Transverse colon (tissue), 4 donors: ENCODE results near the gene CYP21A2. TPM values are rescaled to one million over a fixed set of nuclear protein-coding genes. Genes with fewer than 3 reads are reported as not detected.
"Not testable (repeated sequence)": the region's sequence is repeated elsewhere in the genome, so short reads cannot be mapped to it uniquely, and the experiment has no call there.

ENCODE experiments used
- DNase-seq: peaks from one replicate; pipeline ENCODE4 v3.0.0-alpha.2; 2019
- H3K27ac ChIP-seq, 4 donors: fragments of 200-600 bp; sonication (generic); 2 replicates each; pipeline ENCODE4 v1.5.1; 2016 to 2018; ENCODE audit warnings: inconsistent platforms in 4 of 4
- H3K27me3 ChIP-seq: fragments of 200-600 bp; sonication (generic); 2 replicates; pipeline ENCODE4 v1.5.1; 2017; ENCODE audit warnings: inconsistent platforms
- H3K36me3 ChIP-seq, 4 donors: fragments of 200-600 bp; sonication (generic); 2 replicates each; pipeline ENCODE4 v1.5.1; 2017 to 2019; ENCODE audit warnings: inconsistent platforms in 4 of 4
- H3K4me1 ChIP-seq, 4 donors: fragments of 200-600 bp; sonication (generic); 2 replicates each; pipeline ENCODE4 v1.5.1; 2017 to 2020; ENCODE audit warnings: inconsistent platforms in 4 of 4
- H3K4me3 ChIP-seq, 4 donors: fragments of 200-600 bp; sonication (generic); 1 replicate in 1 of 4; 2 replicates in 3 of 4; pipeline versions ENCODE4 v1.5.1 to v1.6.1; 2017 to 2019; ENCODE audit warnings: inconsistent platforms in 4 of 4
- H3K9me3 ChIP-seq, 2 donors: fragments of 200-600 bp; sonication (generic); 2 replicates each; pipeline ENCODE4 v1.5.1; 2017 to 2019; ENCODE audit warnings: inconsistent platforms in 2 of 2
- EP300 ChIP-seq: sonication (generic); formaldehyde crosslinking; IDR thresholded peaks from one replicate; pipeline ENCODE4 v1.6.1; 2017; ENCODE audit warnings: antibody characterized with exemption, low read depth
- POLR2A ChIP-seq: fragments of 450-650 bp; IDR thresholded peaks from one replicate; pipeline ENCODE4 v1.6.1; 2016; ENCODE audit warnings: antibody characterized with exemption, mild to moderate bottlenecking, moderate library complexity
- POLR2AphosphoS5 ChIP-seq, 3 donors: sonication (generic); formaldehyde crosslinking; IDR thresholded peaks; one replicate each; pipeline ENCODE4 v1.6.1; 2016; ENCODE audit warnings: antibody characterized with exemption in 3 of 3
- WGBS, 2 donors: methylation state at CpG; one replicate each; pipeline ENCODE4 v1.1.5; 2018; ENCODE audit warnings: low coverage in 1 of 2; 5-methylcytosine and 5-hydroxymethylcytosine counted together
- in situ Hi-C, 4 donors: fragments of 200-750 bp; cut with MboI; loops; one replicate each; pipeline versions ENCODE4 v1.15.0 to v1.15.1; 2017; ENCODE audit warnings: low sequenced_read_pairs in 3 of 4, low pct_ligation_motif_present in 1 of 4, low pct_unique_long_range_greater_than_20kb in 1 of 4
- intact Hi-C: fragments of 100-400 bp; cut with DNase I; formaldehyde crosslinking; loops from one replicate; pipeline ENCODE4 v1.15.1; 2023; ENCODE audit warnings: low total_unique reads
- total RNA-seq, 4 donors: library from RNA; depleted of rRNA; stranded (reverse); fragments of >200 nt; gene quantifications; one replicate each; pipeline ENCODE4 v1.1.0, GENCODE V29; 2016
- TF ChIP-seq, protein P1 (sequence below), 5 experiments: fragments of 200-600 bp in 3 of 5; fragments of 450-650 bp in 2 of 5; sonication (generic) in 3 of 5; IDR thresholded peaks; 1 replicate in 2 of 5; 2 replicates in 3 of 5; pipeline ENCODE4 v1.5.1; 2016 to 2017; ENCODE audit warnings: antibody characterized with exemption in 5 of 5, inconsistent platforms in 3 of 5, mild to moderate bottlenecking in 2 of 5, moderate library complexity in 1 of 5

CYP21A2 gene
- total RNA-seq, 4 donors from 2014 or later, result 0.27 to 0.64 (median 0.40) TPM; not detected in 1

DNA sequence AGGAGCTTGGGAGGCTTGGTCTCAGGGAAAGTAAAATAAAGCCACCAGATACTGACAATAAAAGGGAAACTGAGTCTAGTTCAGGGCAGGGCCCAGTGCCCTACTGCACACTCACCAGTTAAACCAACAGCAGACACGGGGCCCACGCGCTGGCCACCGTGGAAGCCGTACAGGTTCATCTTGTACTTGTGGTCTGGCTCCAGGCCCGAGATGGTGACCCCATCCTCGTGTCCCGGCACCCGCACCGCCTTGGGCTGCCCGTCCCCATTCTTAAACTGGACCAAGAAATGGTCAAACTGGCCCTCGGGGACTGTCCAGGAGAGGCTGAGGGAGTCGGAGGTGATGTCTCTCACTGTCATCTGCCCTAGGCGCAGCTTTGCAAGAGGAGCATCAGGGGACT lies 26.5 kb downstream of the CYP21A2 start:
- intact Hi-C loops, result no loop called here

DNA sequence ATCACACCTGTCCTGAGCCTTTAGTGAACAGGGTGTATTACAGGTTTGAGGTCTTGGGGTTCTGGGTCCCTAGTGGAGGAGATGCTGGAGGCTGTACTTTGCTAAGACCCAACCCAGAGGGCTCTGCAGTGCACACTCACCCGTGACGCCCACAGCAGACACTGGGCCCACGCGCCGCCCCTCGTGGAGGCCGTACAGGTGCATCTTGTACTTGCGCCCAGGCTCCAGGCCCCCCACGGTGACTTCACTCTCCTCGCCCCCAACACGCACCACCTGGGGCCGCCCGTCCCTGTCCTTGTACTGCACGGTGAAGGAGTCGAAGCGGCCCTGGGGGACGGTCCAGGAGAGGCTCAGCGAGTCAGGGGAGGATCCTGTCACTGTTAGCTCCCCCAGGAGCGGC lies 29.3 kb downstream of the CYP21A2 start:
- DNase-seq, H3K36me3 ChIP-seq, intact Hi-C loops, H3K4me1 ChIP-seq, H3K27ac ChIP-seq, H3K27me3 ChIP-seq, H3K4me3 ChIP-seq, H3K9me3 ChIP-seq: not testable (repeated sequence)
- in situ Hi-C loops, result loop anchor here in 2 of 4 donors (25.0 kb wide), 1 partner anchor 105 kb away; the partner anchor contains the start of genes DXO (in 2 of the 2), NELFE (in 2 of the 2) and SKIC2 (in 2 of the 2)
- 91 to 100% methylated on average over 1 to 17 of the region's 19 CpGs for WGBS, 2 donors

More for the DNA sequence above, 26.5 kb downstream of the CYP21A2 start:
- no peaks in the 10 kb centered on the region for H3K27me3 ChIP-seq
- no peaks in the 10 kb centered on the region for H3K9me3 ChIP-seq
- H3K4me1 ChIP-seq, result no peaks in the 10 kb centered on the region
- WGBS, 2 donors, result 90% methylated on average over 14 of the region's 14 CpGs; no CpG with 5 or more reads in 1 of the 2 donors
- H3K36me3 ChIP-seq, result no peaks in the 10 kb centered on the region
- DNase-seq, result no peak
- no peak overlapping the region for H3K4me3 ChIP-seq
- TF ChIP-seq POLR2AphosphoS5 (IDR thresholded peaks at IDR 0.05) (no peak), POLR2A (no peak), EP300 (no peak)
- TF ChIP-seq, protein P1, sequence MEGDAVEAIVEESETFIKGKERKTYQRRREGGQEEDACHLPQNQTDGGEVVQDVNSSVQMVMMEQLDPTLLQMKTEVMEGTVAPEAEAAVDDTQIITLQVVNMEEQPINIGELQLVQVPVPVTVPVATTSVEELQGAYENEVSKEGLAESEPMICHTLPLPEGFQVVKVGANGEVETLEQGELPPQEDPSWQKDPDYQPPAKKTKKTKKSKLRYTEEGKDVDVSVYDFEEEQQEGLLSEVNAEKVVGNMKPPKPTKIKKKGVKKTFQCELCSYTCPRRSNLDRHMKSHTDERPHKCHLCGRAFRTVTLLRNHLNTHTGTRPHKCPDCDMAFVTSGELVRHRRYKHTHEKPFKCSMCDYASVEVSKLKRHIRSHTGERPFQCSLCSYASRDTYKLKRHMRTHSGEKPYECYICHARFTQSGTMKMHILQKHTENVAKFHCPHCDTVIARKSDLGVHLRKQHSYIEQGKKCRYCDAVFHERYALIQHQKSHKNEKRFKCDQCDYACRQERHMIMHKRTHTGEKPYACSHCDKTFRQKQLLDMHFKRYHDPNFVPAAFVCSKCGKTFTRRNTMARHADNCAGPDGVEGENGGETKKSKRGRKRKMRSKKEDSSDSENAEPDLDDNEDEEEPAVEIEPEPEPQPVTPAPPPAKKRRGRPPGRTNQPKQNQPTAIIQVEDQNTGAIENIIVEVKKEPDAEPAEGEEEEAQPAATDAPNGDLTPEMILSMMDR (IDR thresholded peaks at IDR 0.05), result no peak
- in situ Hi-C loops, result loop anchor here in 2 of 4 donors (25.0 kb wide), 1 partner anchor 102 kb away; the partner anchor contains the start of genes DXO (in 2 of the 2), NELFE (in 2 of the 2) and SKIC2 (in 2 of the 2)
- H3K27ac ChIP-seq, result no peak overlapping the region

DNA sequence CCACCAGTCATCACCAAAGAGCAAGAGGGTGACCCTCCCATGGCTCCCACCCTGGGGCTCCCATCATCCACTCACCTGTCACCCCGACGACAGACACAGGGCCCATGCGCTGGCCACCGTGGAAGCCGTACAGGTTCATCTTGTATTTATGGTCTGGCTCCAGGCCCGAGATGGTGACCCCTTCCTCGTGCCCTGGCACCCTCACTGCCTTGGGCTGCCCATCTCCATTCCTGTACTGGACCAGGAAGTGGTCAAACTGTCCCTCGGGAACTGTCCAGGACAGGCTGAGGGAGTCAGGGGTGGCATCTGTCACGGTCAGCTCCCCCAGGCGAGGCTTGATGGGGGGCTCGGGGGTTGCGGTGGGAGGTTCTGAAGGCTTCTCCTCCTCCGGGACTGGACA lies 30.1 kb downstream of the CYP21A2 start:
- in situ Hi-C loops, result loop anchor here in 2 of 4 donors (25.0 kb wide), 1 partner anchor 106 kb away; the partner anchor contains the start of genes DXO (in 2 of the 2), NELFE (in 2 of the 2) and SKIC2 (in 2 of the 2)

DNA sequence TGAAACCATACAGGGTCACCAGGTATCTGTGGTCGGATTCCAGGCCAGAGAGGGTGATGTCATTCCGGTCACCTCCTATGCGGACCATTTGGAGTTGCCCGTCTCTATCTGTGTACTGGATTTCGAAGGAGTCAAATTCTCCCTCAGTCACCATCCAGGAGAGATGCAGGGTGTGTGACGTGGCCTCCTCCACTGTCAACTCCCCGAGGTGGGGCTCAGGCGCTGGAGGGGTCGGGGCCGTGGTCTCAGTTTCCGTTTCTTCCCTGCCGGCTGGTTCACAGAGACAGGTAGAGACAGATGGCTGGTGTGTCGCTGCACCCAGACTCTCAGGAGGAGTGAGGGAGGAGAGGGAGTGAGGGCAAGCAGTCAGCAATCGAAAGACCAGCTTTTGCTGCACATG lies 30.7 kb downstream of the CYP21A2 start:
- TF ChIP-seq POLR2AphosphoS5 (IDR thresholded peaks at IDR 0.05), result no peak
- no peak for TF ChIP-seq EP300
- TF ChIP-seq POLR2A, result no peak
- TF ChIP-seq, protein P1 (IDR thresholded peaks at IDR 0.05), result no peak
- intact Hi-C loops, result no loop called here
- 92% methylated on average over 14 of the region's 14 CpGs; no CpG with 5 or more reads in 1 of the 2 donors for WGBS, 2 donors
- H3K27ac ChIP-seq, result no peak overlapping the region
- H3K27me3 ChIP-seq, result no peaks in the 10 kb centered on the region
- H3K4me3 ChIP-seq, result no peak overlapping the region
- no peaks in the 10 kb centered on the region for H3K4me1 ChIP-seq
- H3K9me3 ChIP-seq, result no peaks in the 10 kb centered on the region
- no peak for DNase-seq
- no peaks in the 10 kb centered on the region for H3K36me3 ChIP-seq
- in situ Hi-C loops, result loop anchor here in 2 of 4 donors (25.0 kb wide), 1 partner anchor 107 kb away; the partner anchor contains the start of genes DXO (in 2 of the 2), NELFE (in 2 of the 2) and SKIC2 (in 2 of the 2)

More for the DNA sequence above, 30.1 kb downstream of the CYP21A2 start:
- H3K27me3 ChIP-seq, H3K36me3 ChIP-seq, H3K4me1 ChIP-seq, intact Hi-C loops, H3K9me3 ChIP-seq, DNase-seq, H3K27ac ChIP-seq, H3K4me3 ChIP-seq: not testable (repeated sequence)
- 80% methylated on average over 13 of the region's 13 CpGs; no CpG with 5 or more reads in 1 of the 2 donors for WGBS, 2 donors

DNA sequence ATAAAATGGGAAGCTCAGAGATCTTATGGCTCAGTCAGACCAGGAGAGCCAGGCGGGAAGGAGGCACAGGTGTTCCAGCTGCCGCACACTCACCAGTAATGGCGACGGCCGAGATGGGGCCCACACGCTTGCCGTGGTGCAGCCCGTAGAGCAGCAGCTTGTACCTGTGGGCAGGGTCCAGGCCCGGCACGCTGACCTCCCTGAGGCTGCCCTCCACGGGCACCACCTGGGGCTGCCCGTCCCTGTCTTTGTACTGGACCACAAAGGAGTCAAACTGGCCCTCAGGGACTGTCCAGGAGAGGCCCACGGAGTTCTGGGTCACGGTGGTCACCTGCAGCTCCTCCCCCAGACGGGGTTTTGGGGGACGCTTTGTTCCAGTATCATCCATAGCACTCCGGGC lies 31.2 kb downstream of the CYP21A2 start:
- 85% methylated on average over 17 of the region's 17 CpGs; no CpG with 5 or more reads in 1 of the 2 donors for WGBS, 2 donors
- in situ Hi-C loops, result loop anchor here in 2 of 4 donors (25.0 kb wide), 1 partner anchor 107 kb away; the partner anchor contains the start of genes DXO (in 2 of the 2), NELFE (in 2 of the 2) and SKIC2 (in 2 of the 2)
- no peak overlapping the region for H3K4me3 ChIP-seq
- intact Hi-C loops, result no loop called here
- no peaks in the 10 kb centered on the region for H3K4me1 ChIP-seq
- DNase-seq, result no peak
- no peaks in the 10 kb centered on the region for H3K36me3 ChIP-seq
- H3K27ac ChIP-seq, result no peak overlapping the region
- TF ChIP-seq, protein P1 (IDR thresholded peaks at IDR 0.05), result no peak
- no peak for TF ChIP-seq EP300
- no peak for TF ChIP-seq POLR2A
- no peak for TF ChIP-seq POLR2AphosphoS5 (IDR thresholded peaks at IDR 0.05)
- no peaks in the 10 kb centered on the region for H3K27me3 ChIP-seq
- H3K9me3 ChIP-seq, result no peaks in the 10 kb centered on the region
